ENCODE data around the gene CDC42SE2. TPM values are rescaled to one million over a fixed set of nuclear protein-coding genes. Genes with fewer than 3 reads are reported as not detected.

Gene CDC42SE2
- total RNA-seq, 4 donors from 2014 or later = 25.2 to 38.7 (median 30.1) TPM

- H3K36me3 ChIP-seq = no peaks in the 10 kb centered on the region
- no peak overlapping the region for H3K4me3 ChIP-seq
- H3K27me3 ChIP-seq = no peaks in the 10 kb centered on the region
- no peak for ATAC-seq
- H3K9me3 ChIP-seq = no peaks in the 10 kb centered on the region
- no peak for TF ChIP-seq EP300 (IDR thresholded peaks at IDR 0.05)
- TF ChIP-seq POLR2AphosphoS5 (IDR thresholded peaks at IDR 0.05) = no peak
- no peak for TF ChIP-seq CTCF (IDR thresholded peaks at IDR 0.05)
- no peak for TF ChIP-seq POLR2A (IDR thresholded peaks at IDR 0.05)
- H3K4me1 ChIP-seq = peaks cover 0 to 31% (median 0%) of the 10 kb centered on the region in 3 donors
- H3K27ac ChIP-seq = no peak overlapping the region
- 74 to 82% methylated on average over 3 of the region's 3 CpGs for WGBS, 2 donors (ENCODE audit: low coverage in 1 of 2)
Observed at GRCh38 chr5:131280417-131280816, 16.6 kb downstream of the CDC42SE2 start.

- Histone ChIP-seq H3K36me3 (no peaks in the 10 kb centered on the region), H3K9me3 (no peaks in the 10 kb centered on the region), H3K4me3 (no peak overlapping the region), H3K27me3 (no peaks in the 10 kb centered on the region), H3K4me1 (peaks cover 0 to 31% (median 0%) of the 10 kb centered on the region in 3 donors), H3K27ac (no peak overlapping the region)
- WGBS, 2 donors (ENCODE audit: low coverage in 1 of 2) = 71 to 83% methylated on average over 5 of the region's 5 CpGs
- ATAC-seq = no peak
- TF ChIP-seq EP300 (IDR thresholded peaks at IDR 0.05) (no peak), CTCF (IDR thresholded peaks at IDR 0.05) (no peak), POLR2AphosphoS5 (IDR thresholded peaks at IDR 0.05) (no peak), POLR2A (IDR thresholded peaks at IDR 0.05) (no peak)
Observed at GRCh38 chr5:131281133-131281867, 17.4 kb downstream of the CDC42SE2 start.

DNA sequence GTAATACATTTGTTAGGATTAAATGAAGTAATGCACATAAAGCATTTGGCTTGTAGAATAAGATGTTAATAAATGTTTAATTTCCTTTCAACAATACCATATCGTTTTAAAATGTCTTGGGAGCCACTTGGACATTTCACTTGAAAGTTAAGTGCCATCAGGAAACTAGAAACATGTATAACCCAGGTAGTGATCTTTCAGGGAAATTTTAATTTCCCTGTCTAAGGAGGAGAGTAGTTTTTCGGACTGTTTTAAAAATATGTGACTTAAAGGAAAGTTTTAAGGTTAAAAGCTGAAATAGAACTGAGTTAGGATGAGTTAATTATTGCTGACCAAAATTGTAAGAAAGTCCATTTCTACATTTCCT is 18.0 kb downstream of the CDC42SE2 start:
- TF ChIP-seq CTCF (IDR thresholded peaks at IDR 0.05) (no peak), EP300 (IDR thresholded peaks at IDR 0.05) (no peak), POLR2A (IDR thresholded peaks at IDR 0.05) (no peak), POLR2AphosphoS5 (IDR thresholded peaks at IDR 0.05) (no peak)
- Histone ChIP-seq H3K4me3 (no peak overlapping the region), H3K27ac (no peak overlapping the region), H3K9me3 (no peaks in the 10 kb centered on the region), H3K4me1 (peaks cover 0 to 30% (median 0%) of the 10 kb centered on the region in 3 donors), H3K27me3 (no peaks in the 10 kb centered on the region), H3K36me3 (no peaks in the 10 kb centered on the region)
- WGBS, 2 donors (ENCODE audit: low coverage in 1 of 2) = 50 to 57% methylated on average over 2 of the region's 2 CpGs
- no peak for ATAC-seq

GRCh38 chr5:131282235-131282634 is 18.4 kb downstream of the CDC42SE2 start:
- H3K4me1 ChIP-seq = peaks cover 0 to 27% (median 0%) of the 10 kb centered on the region in 3 donors
- ATAC-seq = no peak
- 94 to 95% methylated on average over 2 of the region's 2 CpGs for WGBS, 2 donors (ENCODE audit: low coverage in 1 of 2)

More at GRCh38 chr5:131282235-131282634, 18.4 kb downstream of the CDC42SE2 start:
- H3K4me3 ChIP-seq = no peak overlapping the region
- no peaks in the 10 kb centered on the region for H3K36me3 ChIP-seq
- TF ChIP-seq CTCF (IDR thresholded peaks at IDR 0.05) (no peak), POLR2AphosphoS5 (IDR thresholded peaks at IDR 0.05) (no peak), POLR2A (IDR thresholded peaks at IDR 0.05) (no peak), EP300 (IDR thresholded peaks at IDR 0.05) (no peak)
- H3K27ac ChIP-seq = no peak overlapping the region
- H3K9me3 ChIP-seq = no peaks in the 10 kb centered on the region
- no peaks in the 10 kb centered on the region for H3K27me3 ChIP-seq
